Esophagus mucosa (tissue), 1 donor: ENCODE data around the gene GSPT1. TPM values are rescaled to one million over a fixed set of nuclear protein-coding genes. Genes with fewer than 3 reads are reported as not detected.

ENCODE experiments used
- total RNA-seq: library from RNA; stranded (reverse); gene quantifications from one replicate; pipeline ENCODE4 v1.2.4, GENCODE V29; 2023
- donor health status: DM: yes; HTN: yes; CAD: no.

GSPT1 gene
- total RNA-seq, 1 donor from 2014 or later = 110 TPM

Other genes starting within 250 kb of the GSPT1 start
- 19.1 TPM for gene SNN, start 247.5 kb downstream of the GSPT1 start, total RNA-seq
- 18.2 TPM for gene TXNDC11, start 173.1 kb downstream of the GSPT1 start, total RNA-seq
- gene ZC3H7A, start 118.7 kb downstream of the GSPT1 start, total RNA-seq = 19.4 TPM
- gene RSL1D1, start 64.4 kb downstream of the GSPT1 start, total RNA-seq = 115 TPM
- gene NPIPB2, start 26.1 kb upstream of the GSPT1 start, total RNA-seq = 6.3 TPM
- 0.24 TPM for gene TNFRSF17, start 49.3 kb upstream of the GSPT1 start, total RNA-seq
- 16.6 TPM for gene SNX29, start 60.8 kb upstream of the GSPT1 start, total RNA-seq